ENCODE data around the gene JARID2.

JARID2 gene

GRCh38 chr6:15433511-15433861 lies 187.6 kb downstream of the JARID2 start:
- DNase-seq (ENCODE audit: low spot score in 2 of 2) (no peak), ATAC-seq (replicated peaks; ENCODE audit: extremely low read depth, poor library complexity, severe bottlenecking) (no peak)
- H3K36me3 Mint-ChIP-seq (ENCODE audit: insufficient read depth), result peaks cover 5% of the 10 kb centered on the region
- peaks cover 87% of the 10 kb centered on the region for H3K4me1 Mint-ChIP-seq
- H3K9me3 Mint-ChIP-seq, result no peaks in the 10 kb centered on the region
- peak overlapping the region; percentile 56 for H3K27ac Mint-ChIP-seq (ENCODE audit: low read depth)
- H3K27me3 Mint-ChIP-seq, result no peaks in the 10 kb centered on the region
- H3K4me3 Mint-ChIP-seq, result peak overlapping the region; percentile 63

- H3K27me3 Mint-ChIP-seq, result no peaks in the 10 kb centered on the region
Observed at GRCh38 chr6:15434263-15434662, 188.4 kb downstream of the JARID2 start.

GRCh38 chr6:15434823-15435380 lies 189.0 kb downstream of the JARID2 start:
- DNase-seq (ENCODE audit: low spot score in 2 of 2) (no peak), ATAC-seq (replicated peaks; ENCODE audit: extremely low read depth, poor library complexity, severe bottlenecking) (no peak)
- peaks cover 88% of the 10 kb centered on the region for H3K4me1 Mint-ChIP-seq
- peak overlapping the region; percentile 19 for H3K4me3 Mint-ChIP-seq
- peaks cover 5% of the 10 kb centered on the region for H3K36me3 Mint-ChIP-seq (ENCODE audit: insufficient read depth)
- H3K27ac Mint-ChIP-seq (ENCODE audit: low read depth), result peak overlapping the region; percentile 56
- H3K9me3 Mint-ChIP-seq, result no peaks in the 10 kb centered on the region
- H3K27me3 Mint-ChIP-seq, result no peaks in the 10 kb centered on the region

More at GRCh38 chr6:15434263-15434662, 188.4 kb downstream of the JARID2 start:
- ATAC-seq (replicated peaks; ENCODE audit: extremely low read depth, poor library complexity, severe bottlenecking) (no peak), DNase-seq (ENCODE audit: low spot score in 2 of 2) (no peak)
- peaks cover 5% of the 10 kb centered on the region for H3K36me3 Mint-ChIP-seq (ENCODE audit: insufficient read depth)
- H3K4me1 Mint-ChIP-seq, result peaks cover 87% of the 10 kb centered on the region
- no peaks in the 10 kb centered on the region for H3K9me3 Mint-ChIP-seq
- no peak overlapping the region for H3K4me3 Mint-ChIP-seq
- peak overlapping the region; percentile 56 for H3K27ac Mint-ChIP-seq (ENCODE audit: low read depth)

- no peak overlapping the region for H3K4me3 Mint-ChIP-seq
- H3K36me3 Mint-ChIP-seq (ENCODE audit: insufficient read depth), result peaks cover 5% of the 10 kb centered on the region
- peaks cover 88% of the 10 kb centered on the region for H3K4me1 Mint-ChIP-seq
- H3K9me3 Mint-ChIP-seq, result no peaks in the 10 kb centered on the region
- DNase-seq (ENCODE audit: low spot score in 2 of 2), result no peak
- ATAC-seq (replicated peaks; ENCODE audit: extremely low read depth, poor library complexity, severe bottlenecking), result no peak
- no peak overlapping the region for H3K27ac Mint-ChIP-seq (ENCODE audit: low read depth)
- H3K27me3 Mint-ChIP-seq, result no peaks in the 10 kb centered on the region
Observed at GRCh38 chr6:15435468-15435867, 189.6 kb downstream of the JARID2 start.

- H3K9me3 Mint-ChIP-seq, result no peaks in the 10 kb centered on the region
- H3K4me3 Mint-ChIP-seq, result no peak overlapping the region
- H3K27me3 Mint-ChIP-seq, result no peaks in the 10 kb centered on the region
- ATAC-seq (replicated peaks; ENCODE audit: extremely low read depth, poor library complexity, severe bottlenecking) (no peak), DNase-seq (ENCODE audit: low spot score in 2 of 2) (no peak)
- H3K4me1 Mint-ChIP-seq, result peaks cover 88% of the 10 kb centered on the region
- H3K27ac Mint-ChIP-seq (ENCODE audit: low read depth), result peak overlapping the region; percentile 80
- peaks cover 5% of the 10 kb centered on the region for H3K36me3 Mint-ChIP-seq (ENCODE audit: insufficient read depth)
Observed at GRCh38 chr6:15436451-15436850, 190.6 kb downstream of the JARID2 start.

- H3K27me3 Mint-ChIP-seq, result no peaks in the 10 kb centered on the region
- H3K27ac Mint-ChIP-seq (ENCODE audit: low read depth), result peak overlapping the region; percentile 80
- peaks cover 83% of the 10 kb centered on the region for H3K4me1 Mint-ChIP-seq
- no peak for ATAC-seq (replicated peaks; ENCODE audit: extremely low read depth, poor library complexity, severe bottlenecking)
- no peak for DNase-seq (ENCODE audit: low spot score in 2 of 2)
- peaks cover 5% of the 10 kb centered on the region for H3K36me3 Mint-ChIP-seq (ENCODE audit: insufficient read depth)
- H3K4me3 Mint-ChIP-seq, result no peak overlapping the region
- no peaks in the 10 kb centered on the region for H3K9me3 Mint-ChIP-seq
Observed at GRCh38 chr6:15437090-15437635, 191.3 kb downstream of the JARID2 start.

- Mint-ChIP-seq H3K36me3 (ENCODE audit: insufficient read depth) (peaks cover 2% of the 10 kb centered on the region), H3K9me3 (no peaks in the 10 kb centered on the region), H3K4me1 (peaks cover 60% of the 10 kb centered on the region), H3K27ac (ENCODE audit: low read depth) (no peak overlapping the region), H3K4me3 (no peak overlapping the region), H3K27me3 (no peaks in the 10 kb centered on the region)
- no peak for ATAC-seq (replicated peaks; ENCODE audit: extremely low read depth, poor library complexity, severe bottlenecking)
- no peak for DNase-seq (ENCODE audit: low spot score in 2 of 2)
Observed at GRCh38 chr6:15439410-15440025, 193.6 kb downstream of the JARID2 start.

- DNase-seq (ENCODE audit: low spot score in 2 of 2) (no peak), ATAC-seq (replicated peaks; ENCODE audit: extremely low read depth, poor library complexity, severe bottlenecking) (no peak)
- Mint-ChIP-seq H3K36me3 (ENCODE audit: insufficient read depth) (peaks cover 2% of the 10 kb centered on the region), H3K4me1 (peaks cover 59% of the 10 kb centered on the region), H3K9me3 (no peaks in the 10 kb centered on the region), H3K27ac (ENCODE audit: low read depth) (no peak overlapping the region), H3K27me3 (no peaks in the 10 kb centered on the region), H3K4me3 (no peak overlapping the region)
Observed at GRCh38 chr6:15440040-15440439, 194.2 kb downstream of the JARID2 start.

- Mint-ChIP-seq H3K27me3 (no peaks in the 10 kb centered on the region), H3K4me3 (no peak overlapping the region), H3K4me1 (peaks cover 68% of the 10 kb centered on the region), H3K27ac (ENCODE audit: low read depth) (no peak overlapping the region), H3K9me3 (no peaks in the 10 kb centered on the region), H3K36me3 (ENCODE audit: insufficient read depth) (peaks cover 2% of the 10 kb centered on the region)
- DNase-seq (ENCODE audit: low spot score in 2 of 2), result peak in 1 of 2 donors; percentile 16
- no peak for ATAC-seq (replicated peaks; ENCODE audit: extremely low read depth, poor library complexity, severe bottlenecking)
Observed at GRCh38 chr6:15441215-15441868, 195.5 kb downstream of the JARID2 start.

GRCh38 chr6:15441981-15442380 lies 196.1 kb downstream of the JARID2 start:
- Mint-ChIP-seq H3K9me3 (no peaks in the 10 kb centered on the region), H3K4me1 (peaks cover 65% of the 10 kb centered on the region), H3K27ac (ENCODE audit: low read depth) (no peak overlapping the region), H3K27me3 (no peaks in the 10 kb centered on the region), H3K4me3 (no peak overlapping the region), H3K36me3 (ENCODE audit: insufficient read depth) (peaks cover 2% of the 10 kb centered on the region)
- DNase-seq (ENCODE audit: low spot score in 2 of 2), result no peak
- no peak for ATAC-seq (replicated peaks; ENCODE audit: extremely low read depth, poor library complexity, severe bottlenecking)

GRCh38 chr6:15442467-15442866 lies 196.6 kb downstream of the JARID2 start:
- ATAC-seq (replicated peaks; ENCODE audit: extremely low read depth, poor library complexity, severe bottlenecking), result no peak
- no peaks in the 10 kb centered on the region for H3K9me3 Mint-ChIP-seq
- H3K4me1 Mint-ChIP-seq, result peaks cover 65% of the 10 kb centered on the region
- no peak overlapping the region for H3K27ac Mint-ChIP-seq (ENCODE audit: low read depth)
- no peak overlapping the region for H3K4me3 Mint-ChIP-seq
- DNase-seq (ENCODE audit: low spot score in 2 of 2), result no peak
- no peaks in the 10 kb centered on the region for H3K27me3 Mint-ChIP-seq
- H3K36me3 Mint-ChIP-seq (ENCODE audit: insufficient read depth), result peaks cover 2% of the 10 kb centered on the region

GRCh38 chr6:15443119-15443830 lies 197.4 kb downstream of the JARID2 start:
- Mint-ChIP-seq H3K36me3 (ENCODE audit: insufficient read depth) (peaks cover 2% of the 10 kb centered on the region), H3K27ac (ENCODE audit: low read depth) (no peak overlapping the region), H3K4me1 (peaks cover 65% of the 10 kb centered on the region), H3K9me3 (no peaks in the 10 kb centered on the region), H3K4me3 (no peak overlapping the region), H3K27me3 (no peaks in the 10 kb centered on the region)
- ATAC-seq (replicated peaks; ENCODE audit: extremely low read depth, poor library complexity, severe bottlenecking) (no peak), DNase-seq (ENCODE audit: low spot score in 2 of 2) (no peak)
